Measurements from ENCODE around the gene CHST13. TPM values are rescaled to one million over a fixed set of nuclear protein-coding genes. Genes with fewer than 3 reads are reported as not detected.

The CHST13 gene
- total RNA-seq, 1 donor from 2014 or later, result not detected

DNA sequence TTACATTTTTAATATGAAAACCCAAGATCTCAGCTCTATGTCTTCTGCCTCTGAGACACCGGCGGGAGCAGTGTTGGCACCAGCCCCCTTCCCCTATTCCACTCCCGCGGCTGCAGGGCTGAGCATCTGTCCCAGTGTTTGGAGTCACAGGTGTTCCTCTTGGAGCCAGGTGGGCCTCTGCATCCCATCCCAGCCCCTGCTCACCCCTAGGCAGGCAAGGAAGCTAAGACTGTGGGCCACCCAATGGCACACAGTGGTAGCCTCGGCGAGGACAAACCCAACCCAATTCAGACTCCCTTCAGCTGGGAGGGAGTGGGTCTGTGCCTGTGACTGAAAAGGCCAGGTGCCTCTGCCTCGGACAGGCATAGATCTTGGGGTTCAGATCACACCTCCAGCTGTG is 3.1 kb downstream of the CHST13 start:
- Mint-ChIP-seq H3K27me3 (ENCODE audit: low read depth) (peaks cover 13% of the 10 kb centered on the region), H3K9me3 (ENCODE audit: low read depth) (no peaks in the 10 kb centered on the region), H3K4me1 (ENCODE audit: low read depth) (no peaks in the 10 kb centered on the region), H3K36me3 (ENCODE audit: low read depth) (no peaks in the 10 kb centered on the region), H3K4me3 (ENCODE audit: unreplicated experiment) (no peak overlapping the region), H3K27ac (ENCODE audit: unreplicated experiment) (no peak overlapping the region)
- peak; percentile 55 for DNase-seq (ENCODE audit: low spot score)
- TF ChIP-seq, protein P1, sequence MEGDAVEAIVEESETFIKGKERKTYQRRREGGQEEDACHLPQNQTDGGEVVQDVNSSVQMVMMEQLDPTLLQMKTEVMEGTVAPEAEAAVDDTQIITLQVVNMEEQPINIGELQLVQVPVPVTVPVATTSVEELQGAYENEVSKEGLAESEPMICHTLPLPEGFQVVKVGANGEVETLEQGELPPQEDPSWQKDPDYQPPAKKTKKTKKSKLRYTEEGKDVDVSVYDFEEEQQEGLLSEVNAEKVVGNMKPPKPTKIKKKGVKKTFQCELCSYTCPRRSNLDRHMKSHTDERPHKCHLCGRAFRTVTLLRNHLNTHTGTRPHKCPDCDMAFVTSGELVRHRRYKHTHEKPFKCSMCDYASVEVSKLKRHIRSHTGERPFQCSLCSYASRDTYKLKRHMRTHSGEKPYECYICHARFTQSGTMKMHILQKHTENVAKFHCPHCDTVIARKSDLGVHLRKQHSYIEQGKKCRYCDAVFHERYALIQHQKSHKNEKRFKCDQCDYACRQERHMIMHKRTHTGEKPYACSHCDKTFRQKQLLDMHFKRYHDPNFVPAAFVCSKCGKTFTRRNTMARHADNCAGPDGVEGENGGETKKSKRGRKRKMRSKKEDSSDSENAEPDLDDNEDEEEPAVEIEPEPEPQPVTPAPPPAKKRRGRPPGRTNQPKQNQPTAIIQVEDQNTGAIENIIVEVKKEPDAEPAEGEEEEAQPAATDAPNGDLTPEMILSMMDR (IDR thresholded peaks at IDR 0.05), result no peak

DNA sequence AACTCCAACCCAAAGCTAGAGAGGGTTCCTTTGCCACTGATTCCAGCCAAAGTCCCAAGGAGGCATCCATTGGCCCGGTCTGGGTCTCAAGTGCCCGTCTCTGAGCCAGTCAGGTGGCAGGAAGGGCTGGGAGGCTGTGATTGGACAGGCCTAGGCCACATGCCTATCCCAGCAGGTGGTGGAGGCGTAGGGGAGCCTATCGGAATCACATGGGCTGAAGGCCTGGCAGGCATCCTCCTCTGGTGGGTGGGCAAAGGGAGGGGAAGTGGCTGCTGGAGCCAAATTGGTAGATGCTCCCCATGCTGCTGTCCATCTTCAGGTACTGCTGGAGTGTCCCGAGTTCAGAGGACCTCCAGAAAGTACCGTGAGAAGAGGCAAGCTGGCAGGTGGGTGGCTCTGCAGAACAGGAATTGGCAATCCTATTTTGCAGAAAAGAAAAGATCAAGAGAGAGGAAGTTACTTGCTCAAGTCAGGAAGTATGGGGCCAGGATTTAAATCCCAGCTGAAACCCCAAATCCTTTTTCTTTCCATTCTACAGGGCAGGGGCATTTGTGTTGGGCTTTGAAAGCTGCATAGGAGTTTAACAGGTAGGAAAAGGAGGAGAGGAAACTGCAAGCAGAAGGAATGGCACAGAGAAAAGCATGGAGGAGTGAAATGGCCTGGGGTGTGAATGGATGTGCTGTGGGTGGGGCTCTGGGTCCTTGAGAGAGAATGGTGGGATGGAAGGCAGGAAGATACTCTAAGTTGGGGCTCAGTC is 3.7 kb downstream of the CHST13 start:
- H3K27ac Mint-ChIP-seq (ENCODE audit: unreplicated experiment), result no peak overlapping the region
- H3K9me3 Mint-ChIP-seq (ENCODE audit: low read depth), result no peaks in the 10 kb centered on the region
- H3K27me3 Mint-ChIP-seq (ENCODE audit: low read depth), result peaks cover 14% of the 10 kb centered on the region
- DNase-seq (ENCODE audit: low spot score), result peak; percentile 62
- H3K4me1 Mint-ChIP-seq (ENCODE audit: low read depth), result no peaks in the 10 kb centered on the region
- no peak overlapping the region for H3K4me3 Mint-ChIP-seq (ENCODE audit: unreplicated experiment)
- H3K36me3 Mint-ChIP-seq (ENCODE audit: low read depth), result no peaks in the 10 kb centered on the region
- TF ChIP-seq, protein P1 (IDR thresholded peaks at IDR 0.05), result no peak

DNA sequence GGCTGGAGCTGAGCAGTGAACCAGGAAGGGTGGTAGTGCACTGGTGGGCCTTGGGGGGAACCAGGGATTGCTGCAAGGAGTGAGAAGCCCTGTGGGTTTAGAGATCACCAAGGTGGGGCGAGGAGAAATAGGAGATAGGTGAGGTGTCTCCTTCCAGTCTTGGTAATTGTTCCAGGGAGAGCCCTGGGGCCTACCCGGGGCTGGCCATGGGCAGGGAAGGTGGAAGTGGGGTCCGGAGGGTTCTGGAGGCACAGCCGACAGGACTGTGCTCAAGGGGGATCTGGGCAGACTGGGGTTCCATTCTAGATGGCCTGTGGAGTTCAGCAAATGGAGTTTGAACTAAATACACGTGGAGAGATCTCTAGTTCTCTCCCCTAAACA is 4.5 kb downstream of the CHST13 start:
- H3K27me3 Mint-ChIP-seq (ENCODE audit: low read depth), result peaks cover 15% of the 10 kb centered on the region

DNA sequence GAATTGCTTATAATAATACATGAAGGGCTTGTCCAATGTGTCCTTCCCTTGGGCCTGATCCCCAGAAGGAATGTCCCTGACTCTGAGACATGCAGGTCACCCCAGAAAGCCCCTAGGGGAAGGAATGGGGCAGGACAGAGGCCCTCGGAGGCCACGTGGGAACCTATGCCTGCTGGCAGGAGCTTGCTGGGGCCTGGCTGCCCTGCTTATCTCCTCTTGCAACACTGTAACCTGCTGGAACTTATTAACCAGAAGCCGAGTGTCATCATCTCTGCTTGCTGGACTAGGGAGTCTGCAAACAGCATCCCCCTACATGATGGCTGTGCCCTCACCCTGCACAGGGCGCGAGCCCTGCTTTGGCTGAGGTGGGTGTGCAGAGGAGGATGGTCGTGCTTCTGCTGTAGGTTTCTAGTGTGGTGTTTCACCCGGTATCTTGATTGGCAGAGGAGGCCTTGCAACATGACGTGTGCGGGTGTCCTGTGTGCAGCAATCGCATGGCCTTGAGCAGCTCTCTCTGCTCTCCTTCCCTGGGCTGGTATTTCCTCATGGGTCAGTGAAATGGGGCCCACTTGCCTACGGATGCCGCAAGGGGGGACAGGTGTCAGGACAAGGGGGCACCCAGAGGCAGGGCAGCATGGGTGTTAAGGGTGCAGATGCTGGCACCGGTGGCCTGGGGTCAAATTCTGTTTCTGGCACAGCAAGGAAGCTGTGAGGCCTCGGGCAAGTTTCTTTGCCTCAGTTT is 5.0 kb downstream of the CHST13 start:
- TF ChIP-seq, protein P1 (IDR thresholded peaks at IDR 0.05), result no peak
- Mint-ChIP-seq H3K4me3 (ENCODE audit: unreplicated experiment) (no peak overlapping the region), H3K27ac (ENCODE audit: unreplicated experiment) (no peak overlapping the region), H3K27me3 (ENCODE audit: low read depth) (peaks cover 19% of the 10 kb centered on the region), H3K36me3 (ENCODE audit: low read depth) (no peaks in the 10 kb centered on the region), H3K4me1 (ENCODE audit: low read depth) (no peaks in the 10 kb centered on the region), H3K9me3 (ENCODE audit: low read depth) (no peaks in the 10 kb centered on the region)
- peak; percentile 65 for DNase-seq (ENCODE audit: low spot score)

More for the DNA sequence above, 4.5 kb downstream of the CHST13 start:
- Mint-ChIP-seq H3K27ac (ENCODE audit: unreplicated experiment) (no peak overlapping the region), H3K36me3 (ENCODE audit: low read depth) (no peaks in the 10 kb centered on the region), H3K4me3 (ENCODE audit: unreplicated experiment) (no peak overlapping the region), H3K9me3 (ENCODE audit: low read depth) (no peaks in the 10 kb centered on the region), H3K4me1 (ENCODE audit: low read depth) (no peaks in the 10 kb centered on the region)
- TF ChIP-seq, protein P1 (IDR thresholded peaks at IDR 0.05), result no peak
- DNase-seq (ENCODE audit: low spot score), result peak; percentile 40

- peak; percentile 90 for DNase-seq (ENCODE audit: low spot score)
- Mint-ChIP-seq H3K36me3 (ENCODE audit: low read depth) (no peaks in the 10 kb centered on the region), H3K27me3 (ENCODE audit: low read depth) (peaks cover 25% of the 10 kb centered on the region), H3K4me1 (ENCODE audit: low read depth) (no peaks in the 10 kb centered on the region), H3K4me3 (ENCODE audit: unreplicated experiment) (no peak overlapping the region), H3K27ac (ENCODE audit: unreplicated experiment) (no peak overlapping the region), H3K9me3 (ENCODE audit: low read depth) (no peaks in the 10 kb centered on the region)
- TF ChIP-seq, protein P1 (IDR thresholded peaks at IDR 0.05), result no peak
Measured at GRCh38 chr3:126529585-126530170, 5.7 kb downstream of the CHST13 start.

Measured in chondrocyte (in vitro differentiated cells).